PC-9 (cell line): ENCODE measurements around the gene MED27. TPM values are rescaled to one million over a fixed set of nuclear protein-coding genes. Genes with fewer than 3 reads are reported as not detected.

Experiments used
- BruUV-seq: library from RNA; stranded (reverse); fragments of 400-500 nt; replicated peaks from 2 replicates; lab custom pipeline; 2021; lab: Mats Ljungman, UMichigan
- CTCF ChIA-PET: fragments of 300-600 bp; sonication (Branson Sonifier 250); formaldehyde crosslinking; loops from one replicate; lab custom pipeline; 2022; ENCODE audit warnings: antibody characterized with exemption; lab: Charles Lee
- POLR2A ChIA-PET: fragments of 300-600 bp; sonication (Branson Sonifier 250); formaldehyde crosslinking; loops from one replicate; lab custom pipeline; 2022; ENCODE audit warnings: antibody characterized with exemption; ENCODE audit not compliant: unreplicated experiment; lab: Charles Lee
- DNase-seq, 2 experiments: peaks; one replicate each; pipeline versions ENCODE4 v3.0.0 to v3.0.0-alpha.2; 2015 to 2022; ENCODE audit warnings: mixed read lengths in 1 of 2
- H2AFZ ChIP-seq: fragments of 200-600 bp; sonication (generic); 2 replicates; pipeline ENCODE4 v1.8.1; 2017; ENCODE audit warnings: antibody characterized with exemption
- H3F3A ChIP-seq: fragments of 200-600 bp; sonication (generic); 2 replicates; pipeline ENCODE4 v1.8.1; 2017; ENCODE audit warnings: antibody characterized with exemption, mild to moderate bottlenecking, low read depth; ENCODE audit not compliant: insufficient read depth
- H3K27ac ChIP-seq: fragments of 200-600 bp; sonication (generic); 2 replicates; pipeline ENCODE4 v1.6.1; 2016; ENCODE audit warnings: mixed run types
- H3K27me3 ChIP-seq: fragments of 200-600 bp; sonication (generic); 2 replicates; pipeline ENCODE4 v1.6.1; 2016; ENCODE audit warnings: low read depth, mixed run types; ENCODE audit not compliant: insufficient read depth
- H3K36me3 ChIP-seq: fragments of 200-600 bp; sonication (generic); 2 replicates; pipeline ENCODE4 v1.6.1; 2016; ENCODE audit warnings: low read depth, mixed run types
- H3K4me1 ChIP-seq: fragments of 200-600 bp; sonication (generic); replicated peaks from 2 replicates; pipeline ENCODE4 v1.6.1; 2016; ENCODE audit warnings: mixed run types; ENCODE audit not compliant: insufficient read depth
- H3K4me2 ChIP-seq: fragments of 200-600 bp; sonication (generic); 2 replicates; pipeline ENCODE4 v1.6.1; 2017; ENCODE audit warnings: mixed run types
- H3K4me3 ChIP-seq: fragments of 200-600 bp; sonication (generic); 2 replicates; pipeline ENCODE4 v1.6.1; 2016; ENCODE audit warnings: mixed run types
- H3K79me2 ChIP-seq: fragments of 200-600 bp; sonication (generic); 2 replicates; pipeline ENCODE4 v1.6.1; 2017; ENCODE audit warnings: low read depth, mixed run types
- H3K9me2 ChIP-seq: fragments of 200-600 bp; sonication (generic); 2 replicates; pipeline ENCODE4 v1.8.1; 2017; ENCODE audit warnings: mild to moderate bottlenecking; ENCODE audit not compliant: insufficient read depth
- H3K9me3 ChIP-seq: fragments of 200-600 bp; sonication (generic); 2 replicates; pipeline ENCODE4 v1.8.1; 2016; ENCODE audit warnings: low read depth; ENCODE audit not compliant: insufficient read depth
- H4K20me1 ChIP-seq: fragments of 200-600 bp; sonication (generic); 2 replicates; pipeline ENCODE4 v1.8.1; 2017; ENCODE audit not compliant: insufficient read depth
- CTCF ChIP-seq: fragments of 200-600 bp; sonication (generic); conservative IDR thresholded peaks from 2 replicates; pipeline ENCODE4 v1.6.1; 2017; ENCODE audit warnings: mixed run types, antibody characterized with exemption, mild to moderate bottlenecking, moderate library complexity
- EZH2 ChIP-seq: fragments of 200-600 bp; sonication (generic); IDR thresholded peaks from 2 replicates; pipeline ENCODE4 v1.8.0; 2017; ENCODE audit warnings: antibody characterized with exemption, low read depth
- intact Hi-C: fragments of 100-400 bp; cut with micrococcal nuclease; formaldehyde crosslinking; loops from one replicate; pipeline ENCODE4 v1.10.0; 2022; ENCODE audit not compliant: unreplicated experiment
- total RNA-seq: library from RNA; stranded (reverse); gene quantifications from 2 replicates; pipeline ENCODE4 v1.2.3, GENCODE V29; 2021

Gene MED27
- total RNA-seq, 1 experiment from 2014 or later = 31.2 TPM

GRCh38 chr9:131840220-131840619 is 239.4 kb downstream of the MED27 start:
- Histone ChIP-seq H3K4me3 (no peak overlapping the region), H3K27ac (no peak overlapping the region), H3K36me3 (no peaks in the 10 kb centered on the region), H2AFZ (no peak overlapping the region), H3F3A (no peaks in the 10 kb centered on the region), H3K9me3 (no peaks in the 10 kb centered on the region), H3K27me3 (peaks cover 21% of the 10 kb centered on the region), H4K20me1 (no peaks in the 10 kb centered on the region), H3K9me2 (no peaks in the 10 kb centered on the region), H3K4me1 (no peaks in the 10 kb centered on the region), H3K4me2 (no peak overlapping the region), H3K79me2 (no peaks in the 10 kb centered on the region)
- ChIA-PET CTCF (interaction anchor here (0.6 to 0.7 kb wide), 2 partner anchors 113 to 493 kb away, joined by 3 to 8 read pairs; no protein-coding TSS in a partner anchor), POLR2A (interaction anchor here (0.6 kb wide), 1 partner anchor 1113 kb away, joined by 5 read pairs; no protein-coding TSS in a partner anchor)
- BruUV-seq = no TSS peak
- intact Hi-C loops = no loop called here
- no peak for DNase-seq
- TF ChIP-seq CTCF (no peak), EZH2 (no peak)

GRCh38 chr9:131839281-131840084 is 240.2 kb downstream of the MED27 start:
- Histone ChIP-seq H3K27me3 (peaks cover 25% of the 10 kb centered on the region), H3K4me1 (no peaks in the 10 kb centered on the region), H3F3A (no peaks in the 10 kb centered on the region), H2AFZ (peak overlapping the region; percentile 52; the same call in 1 of the 2 replicates), H4K20me1 (no peaks in the 10 kb centered on the region), H3K79me2 (no peaks in the 10 kb centered on the region), H3K36me3 (no peaks in the 10 kb centered on the region), H3K9me3 (no peaks in the 10 kb centered on the region), H3K9me2 (no peaks in the 10 kb centered on the region), H3K4me2 (no peak overlapping the region), H3K27ac (no peak overlapping the region), H3K4me3 (no peak overlapping the region)
- BruUV-seq = no TSS peak
- TF ChIP-seq CTCF = no peak
- TF ChIP-seq EZH2 = no peak
- intact Hi-C loops = loop anchor here (10.0 kb wide), 1 partner anchor 395 kb away; no protein-coding TSS in a partner anchor
- DNase-seq = peak; percentile 42 to 60
- ChIA-PET CTCF (interaction anchor here (0.6 to 0.7 kb wide), 2 partner anchors 114 to 493 kb away, joined by 3 to 8 read pairs; no protein-coding TSS in a partner anchor), POLR2A (interaction anchor here (0.5 kb wide), 1 partner anchor 70 kb away, joined by 3 read pairs; no protein-coding TSS in a partner anchor)

GRCh38 chr9:131838530-131839280 is 241.0 kb downstream of the MED27 start:
- no peaks in the 10 kb centered on the region for H3K79me2 ChIP-seq
- H3K9me2 ChIP-seq = no peaks in the 10 kb centered on the region
- H3K9me3 ChIP-seq = no peaks in the 10 kb centered on the region
- H3K36me3 ChIP-seq = no peaks in the 10 kb centered on the region
- 0 out of 2 replicates have a peak, but pooled peaks cover 2% of the 10 kb centered on the region for H3F3A ChIP-seq
- H4K20me1 ChIP-seq = no peaks in the 10 kb centered on the region
- H3K4me2 ChIP-seq = no peak overlapping the region
- no peak overlapping the region for H2AFZ ChIP-seq
- H3K27me3 ChIP-seq = peaks cover 28% of the 10 kb centered on the region
- CTCF ChIA-PET = no interaction called here
- intact Hi-C loops = loop anchor here (10.0 kb wide), 1 partner anchor 396 kb away; no protein-coding TSS in a partner anchor
- POLR2A ChIA-PET = no interaction called here
- TF ChIP-seq CTCF = no peak
- TF ChIP-seq EZH2 = no peak
- no peaks in the 10 kb centered on the region for H3K4me1 ChIP-seq
- DNase-seq = no peak
- H3K27ac ChIP-seq = no peak overlapping the region
- H3K4me3 ChIP-seq = no peak overlapping the region
- BruUV-seq = no TSS peak
